Lung (tissue), 12 donors: ENCODE data around the gene CCDC14. TPM values are rescaled to one million over a fixed set of nuclear protein-coding genes. Genes with fewer than 3 reads are reported as not detected.

ENCODE experiments used
- ATAC-seq: fragments of 200-7000 bp; cut with Tn5 transposase; one replicate; pipeline ENCODE4 v1.9.1; 2020; ENCODE audit warnings: moderate number of reproducible peaks; ENCODE audit not compliant: insufficient read depth, low FRiP score
- DNase-seq, 3 donors: peaks; one replicate each; pipeline ENCODE4 v3.0.0-alpha.2; 2013 to 2017
- H3K27ac ChIP-seq, 2 donors: one replicate each; pipeline ENCODE4 v1.5.1; 2013; ENCODE audit warnings: mild to moderate bottlenecking in 2 of 2, moderate library complexity in 2 of 2, control low read depth in 1 of 2, inconsistent platforms in 1 of 2, low read depth in 1 of 2, low read length in 1 of 2
- H3K27me3 ChIP-seq, 3 donors: one replicate each; pipeline ENCODE4 v1.5.1; 2013; ENCODE audit warnings: low read length in 2 of 3; ENCODE audit not compliant: control insufficient read depth in 3 of 3, insufficient read depth in 3 of 3
- H3K36me3 ChIP-seq, 4 donors: one replicate each; pipeline ENCODE4 v1.5.1; 2013; ENCODE audit warnings: low read length in 4 of 4, mild to moderate bottlenecking in 1 of 4, moderate library complexity in 1 of 4; ENCODE audit not compliant: control insufficient read depth in 4 of 4, insufficient read depth in 4 of 4
- H3K4me1 ChIP-seq, 5 donors: one replicate each; pipeline ENCODE4 v1.5.1; 2013; ENCODE audit warnings: low read length in 5 of 5, mild to moderate bottlenecking in 2 of 5, moderate library complexity in 1 of 5; ENCODE audit not compliant: control insufficient read depth in 5 of 5, insufficient read depth in 5 of 5
- H3K4me3 ChIP-seq: one replicate; pipeline ENCODE4 v1.5.1; 2013; ENCODE audit warnings: mild to moderate bottlenecking, control low read depth, moderate library complexity
- H3K9ac ChIP-seq, 2 donors: one replicate each; pipeline ENCODE4 v1.5.1; 2013; ENCODE audit warnings: low read length in 2 of 2, control low read depth in 1 of 2; ENCODE audit not compliant: insufficient read depth in 1 of 2
- H3K9me3 ChIP-seq, 4 donors: one replicate each; pipeline ENCODE4 v1.5.1; 2013; ENCODE audit warnings: low read length in 3 of 4, mild to moderate bottlenecking in 1 of 4, moderate library complexity in 1 of 4; ENCODE audit not compliant: control insufficient read depth in 4 of 4, insufficient read depth in 3 of 4
- CTCF ChIP-seq: IDR thresholded peaks from 2 replicates; pipeline ENCODE4 v1.5.1; 2012; ENCODE audit warnings: mild to moderate bottlenecking; ENCODE audit errors: control extremely low read depth, extremely low read depth
- WGBS, 2 donors: extraction: QIAGEN DNeasy Blood & Tissue Kit; methylation state at CpG; one replicate each; pipeline ENCODE4 v1.1.7; 2013; 5-methylcytosine and 5-hydroxymethylcytosine counted together
- polyA plus RNA-seq, 2 donors: library from polyadenylated mRNA; stranded (reverse); fragments of 200-250 nt; gene quantifications; one replicate each; pipeline ENCODE4 v1.2.1, GENCODE V29; 2013
- total RNA-seq, 2 donors: library from RNA; depleted of rRNA in 1 of 2; stranded (reverse); fragments of >200 nt in 1 of 2; gene quantifications; one replicate each; pipeline ENCODE4 v1.2.1, GENCODE V29; 2014 to 2021
- donor health status: control.
- donor health status: control.
- donor health status: Bipolar disorder and iron deficiency.
- donor health status: healthy.
- donor health status: DM: yes; HTN: yes; CAD: no.

The CCDC14 gene
- total and polyA plus RNA-seq, 4 donors: 12.5 to 121 (median 36.6) TPM

DNA sequence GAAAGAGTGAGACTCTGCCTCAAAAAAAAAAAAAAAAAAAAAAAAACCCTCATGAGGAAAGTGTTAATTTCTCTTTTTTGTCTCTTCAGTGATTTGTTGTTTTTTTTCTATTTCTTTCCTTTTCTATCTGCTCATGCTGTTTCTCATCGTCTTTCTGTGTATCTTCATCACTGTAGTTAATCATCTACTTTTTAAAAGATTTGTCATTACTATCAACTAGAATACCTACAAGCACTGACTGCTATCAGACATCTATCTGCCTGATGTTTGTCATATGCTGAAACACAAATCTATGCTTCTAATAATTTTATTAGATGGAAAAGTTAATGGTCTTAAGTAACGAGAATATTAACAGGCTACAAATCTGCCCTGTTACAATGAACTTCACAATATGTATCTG, 26.8 kb downstream of the CCDC14 start:
- Histone ChIP-seq H3K27ac (no peak overlapping the region), H3K9me3 (peaks cover 0 to 2% (median 0%) of the 10 kb centered on the region in 4 donors), H3K9ac (no peak overlapping the region), H3K27me3 (no peaks in the 10 kb centered on the region), H3K4me1 (no peaks in the 10 kb centered on the region), H3K4me3 (no peak overlapping the region), H3K36me3 (peaks cover 2 to 35% (median 8%) of the 10 kb centered on the region in 4 donors)
- no peak for DNase-seq
- 90 to 91% methylated on average over 2 of the region's 2 CpGs for WGBS, 2 donors
- no peak for TF ChIP-seq CTCF
- no peak for ATAC-seq

DNA sequence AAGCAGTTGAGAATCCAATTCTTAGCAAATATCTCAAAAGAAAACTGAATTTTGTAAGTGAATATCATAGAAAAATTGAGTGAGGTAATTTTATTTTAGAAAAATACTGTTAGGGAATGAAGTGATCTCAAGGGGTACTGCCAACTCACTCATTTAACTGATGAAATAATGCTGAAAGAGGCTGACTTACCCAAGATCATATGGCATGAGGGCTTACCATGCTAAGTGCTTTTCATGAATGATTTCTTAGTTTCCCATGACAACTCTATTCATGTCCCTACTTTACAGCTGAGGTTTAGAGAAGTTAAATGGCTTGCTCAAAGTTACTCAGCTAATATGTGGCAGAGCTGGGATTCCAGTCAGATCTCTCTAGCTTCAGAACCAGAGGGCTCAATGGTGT, 30.6 kb downstream of the CCDC14 start:
- Histone ChIP-seq H3K4me1 (no peaks in the 10 kb centered on the region), H3K9ac (no peak overlapping the region), H3K36me3 (peaks cover 2 to 41% (median 12%) of the 10 kb centered on the region in 4 donors), H3K27ac (no peak overlapping the region), H3K9me3 (peaks cover 0 to 2% (median 0%) of the 10 kb centered on the region in 4 donors), H3K4me3 (no peak overlapping the region), H3K27me3 (no peaks in the 10 kb centered on the region)
- no peak for TF ChIP-seq CTCF
- DNase-seq (no peak), ATAC-seq (no peak)

DNA sequence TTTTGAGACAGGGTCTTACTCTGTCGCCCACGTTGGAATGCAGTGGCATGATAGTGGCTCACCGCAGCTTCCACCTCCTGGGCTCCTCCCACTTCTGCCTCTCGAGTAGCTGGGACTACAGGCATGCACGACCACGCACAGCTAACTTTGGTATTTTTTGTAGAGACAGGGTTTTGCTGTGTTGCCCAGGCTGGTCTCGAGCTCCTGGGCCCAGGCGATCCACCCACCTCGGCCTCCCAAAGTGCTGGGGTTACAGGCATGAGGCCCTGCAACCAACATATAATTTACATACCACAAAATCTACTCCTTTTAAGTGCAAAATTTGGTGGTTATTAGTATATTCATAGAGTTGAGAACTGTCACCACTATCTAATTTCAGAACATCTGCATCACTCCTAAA, 31.7 kb downstream of the CCDC14 start:
- WGBS, 2 donors: 96 to 97% methylated on average over 9 of the region's 9 CpGs
- no peak for DNase-seq
- peaks cover 2 to 47% (median 17%) of the 10 kb centered on the region in 4 donors for H3K36me3 ChIP-seq

More for the DNA sequence above, 31.7 kb downstream of the CCDC14 start:
- TF ChIP-seq CTCF: no peak
- H3K4me3 ChIP-seq: no peak overlapping the region
- no peak overlapping the region for H3K27ac ChIP-seq
- H3K9me3 ChIP-seq: peaks cover 0 to 2% (median 0%) of the 10 kb centered on the region in 4 donors
- no peaks in the 10 kb centered on the region for H3K4me1 ChIP-seq
- H3K27me3 ChIP-seq: no peaks in the 10 kb centered on the region
- no peak for ATAC-seq
- no peak overlapping the region for H3K9ac ChIP-seq
